HG02588 (cell line): ENCODE data around the gene ATP7A.
"Not testable (repeated sequence)": the region's sequence is repeated elsewhere in the genome, so short reads cannot be mapped to it uniquely, and the experiment has no call there.

Experiments used
- ATAC-seq: cut with Tn5 transposase; IDR thresholded peaks from one replicate; pipeline ENCODE4 v1.9.1; 2021; ENCODE audit warnings: mild to moderate bottlenecking, moderate library complexity; ENCODE audit not compliant: unreplicated experiment

ATP7A gene

GRCh38 chrX:78029663-78030062 is 119.2 kb downstream of the ATP7A start:
- ATAC-seq = no peak

- ATAC-seq = no peak
Observed at GRCh38 chrX:78035061-78035460, 124.6 kb downstream of the ATP7A start.

DNA sequence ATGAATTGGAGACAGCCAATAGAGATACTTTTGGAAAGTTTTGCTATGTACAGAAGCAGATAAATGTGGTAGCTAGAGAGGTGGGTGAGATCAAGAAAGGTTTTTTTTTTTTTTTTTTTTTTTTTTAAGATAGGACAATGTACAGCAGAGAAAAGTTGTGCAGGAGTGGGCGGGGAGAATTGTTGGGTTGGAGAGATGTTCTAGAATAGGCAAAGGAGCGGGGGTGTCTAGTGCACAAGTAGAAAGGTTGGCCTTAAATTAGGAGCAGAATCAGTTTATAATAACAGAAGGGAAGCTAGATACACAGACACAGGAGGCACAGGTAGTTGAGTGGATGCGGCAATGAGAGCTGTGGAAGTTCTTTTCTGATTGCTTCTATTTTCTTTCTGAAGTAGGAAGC is 127.4 kb downstream of the ATP7A start:
- ATAC-seq = no peak

GRCh38 chrX:78042601-78043000 is 132.1 kb downstream of the ATP7A start:
- no peak for ATAC-seq

DNA sequence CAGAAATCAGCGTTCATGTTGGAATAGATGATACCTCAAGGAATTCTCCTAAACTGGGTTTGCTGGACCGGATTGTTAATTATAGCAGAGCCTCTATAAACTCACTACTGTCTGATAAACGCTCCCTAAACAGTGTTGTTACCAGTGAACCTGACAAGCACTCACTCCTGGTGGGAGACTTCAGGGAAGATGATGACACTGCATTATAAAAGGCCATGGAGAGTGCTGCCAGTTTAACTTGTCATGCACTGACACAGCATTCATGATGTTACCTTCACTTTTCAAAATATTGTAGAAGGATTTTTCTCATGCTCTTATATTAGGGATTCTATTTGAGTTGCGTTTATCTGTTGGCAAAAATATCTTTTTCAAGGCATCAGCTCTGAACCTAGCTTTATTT is 135.9 kb downstream of the ATP7A start:
- no peak for ATAC-seq

DNA sequence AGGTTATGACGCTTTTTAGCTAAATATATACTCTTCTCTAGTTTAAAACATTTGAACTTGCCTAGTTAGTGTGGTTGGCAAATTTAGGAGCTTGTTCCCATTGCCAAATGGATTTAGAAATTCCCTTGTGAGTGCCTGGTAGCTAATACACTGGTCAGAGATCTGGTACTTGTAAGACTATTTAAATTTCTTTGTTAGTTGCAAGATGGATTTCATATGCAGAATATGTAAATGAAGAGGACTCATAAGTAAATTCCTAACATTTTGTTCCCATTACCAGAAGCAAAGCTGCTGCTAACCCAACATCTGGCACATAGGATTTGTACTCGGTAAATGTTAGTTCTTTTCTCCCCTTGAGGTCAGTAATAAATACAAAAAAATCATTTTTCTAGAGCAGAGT is 137.6 kb downstream of the ATP7A start:
- no peak for ATAC-seq

- no peak for ATAC-seq
Observed at GRCh38 chrX:78063687-78064086, 153.2 kb downstream of the ATP7A start.

GRCh38 chrX:78064152-78064551 is 153.7 kb downstream of the ATP7A start:
- ATAC-seq = no peak

- ATAC-seq = peak; percentile 78
Observed at GRCh38 chrX:78064698-78065601, 154.5 kb downstream of the ATP7A start.

DNA sequence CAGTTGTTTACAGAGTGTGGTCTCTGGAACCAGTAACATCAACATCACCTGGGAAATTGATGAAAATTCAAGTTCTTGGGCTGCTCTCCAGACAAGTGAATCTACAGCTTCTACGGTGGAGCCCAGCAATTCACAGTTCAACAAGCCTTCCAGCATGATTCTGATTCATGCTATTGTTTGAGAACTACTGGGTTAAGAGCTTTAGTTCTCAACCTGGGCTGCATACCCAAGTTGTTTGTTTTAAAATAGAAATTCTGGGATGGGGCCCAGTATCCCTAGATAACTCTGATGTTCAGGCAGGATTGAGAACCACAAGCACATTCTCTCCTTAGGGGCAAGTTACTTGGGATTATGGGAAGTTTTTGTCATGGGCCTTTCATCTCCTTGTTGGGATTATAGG is 155.6 kb downstream of the ATP7A start:
- ATAC-seq = no peak

DNA sequence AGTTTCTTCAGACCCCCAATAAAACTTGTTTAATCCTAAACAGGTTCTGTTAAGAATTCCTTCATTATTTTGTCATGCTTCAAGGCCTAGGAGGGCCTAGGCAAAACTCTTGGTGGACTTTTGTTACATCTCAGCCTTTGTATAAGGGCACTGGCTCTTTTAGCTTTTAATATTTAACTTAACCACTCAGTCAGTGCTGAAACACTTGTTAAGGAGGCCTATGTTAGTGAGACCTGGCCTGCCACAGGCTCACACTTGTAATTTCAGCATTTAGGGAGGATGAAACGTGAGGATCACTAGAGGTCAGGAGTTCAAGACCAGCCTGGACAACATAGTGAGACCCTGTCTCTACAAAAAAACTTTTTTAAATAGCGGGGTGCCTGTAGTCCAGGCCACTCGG is 160.8 kb downstream of the ATP7A start:
- no peak for ATAC-seq

DNA sequence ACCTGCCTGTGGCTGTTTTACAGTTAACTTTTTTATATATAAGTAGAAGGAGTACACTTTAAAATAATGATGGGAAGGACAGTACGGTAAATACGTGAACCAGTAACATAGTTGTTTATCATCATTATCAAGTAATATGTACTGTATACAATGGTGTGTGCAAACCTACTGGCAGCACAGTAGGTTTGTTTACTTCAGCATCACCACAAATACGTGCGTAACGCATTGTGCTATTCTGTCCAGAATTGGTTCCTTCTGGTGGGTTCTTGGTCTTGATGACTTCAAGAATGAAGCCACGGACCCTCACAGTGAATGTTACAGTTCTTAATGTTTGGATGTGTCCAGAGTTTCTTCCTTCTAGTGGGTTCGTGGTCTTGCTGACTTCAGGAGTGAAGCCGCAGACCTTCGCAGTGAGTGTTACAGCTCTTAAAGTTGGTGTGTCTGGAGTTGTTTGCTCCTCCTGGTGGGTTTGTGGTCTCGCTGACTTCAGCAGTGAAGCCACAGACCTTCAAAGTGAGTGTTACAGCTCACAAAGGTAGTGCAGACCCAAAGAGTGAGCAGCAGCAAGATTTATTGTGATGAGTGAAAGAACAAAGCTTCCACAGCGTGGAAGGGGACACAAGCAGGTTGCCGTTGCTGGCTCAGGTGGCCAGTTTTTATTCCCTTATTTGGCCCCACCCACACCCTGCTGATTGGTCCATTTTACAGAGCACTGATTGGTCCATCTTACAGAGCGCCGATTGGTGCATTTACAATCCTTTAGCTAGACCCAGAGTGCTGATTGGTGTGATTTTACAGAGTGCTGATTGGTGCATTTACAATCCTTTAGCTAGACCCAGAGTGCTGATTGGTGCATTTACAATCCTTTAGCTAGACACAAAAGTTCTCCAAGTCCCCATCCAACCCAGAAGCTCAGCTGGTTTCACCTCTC is 162.9 kb downstream of the ATP7A start:
- ATAC-seq = not testable (repeated sequence)

DNA sequence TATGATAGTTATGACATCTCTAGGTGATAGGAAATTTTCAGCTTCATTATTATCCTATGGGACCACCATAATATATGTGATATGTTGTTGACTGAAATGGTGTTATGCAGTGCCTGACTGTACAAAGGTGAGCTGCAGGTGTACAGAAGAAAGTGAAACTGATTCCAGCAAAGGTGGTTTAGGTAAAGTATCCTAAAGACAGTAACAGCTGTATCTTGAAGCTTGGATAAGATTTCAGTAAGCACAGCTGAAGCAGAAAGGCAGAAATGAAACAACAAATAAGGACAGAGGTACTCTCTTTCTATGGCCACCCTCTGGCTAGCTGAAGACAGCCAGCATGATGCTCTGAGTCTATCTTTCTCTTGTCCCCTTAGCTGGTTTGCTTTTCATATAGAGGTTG is 163.6 kb downstream of the ATP7A start:
- ATAC-seq = peak; percentile 57

DNA sequence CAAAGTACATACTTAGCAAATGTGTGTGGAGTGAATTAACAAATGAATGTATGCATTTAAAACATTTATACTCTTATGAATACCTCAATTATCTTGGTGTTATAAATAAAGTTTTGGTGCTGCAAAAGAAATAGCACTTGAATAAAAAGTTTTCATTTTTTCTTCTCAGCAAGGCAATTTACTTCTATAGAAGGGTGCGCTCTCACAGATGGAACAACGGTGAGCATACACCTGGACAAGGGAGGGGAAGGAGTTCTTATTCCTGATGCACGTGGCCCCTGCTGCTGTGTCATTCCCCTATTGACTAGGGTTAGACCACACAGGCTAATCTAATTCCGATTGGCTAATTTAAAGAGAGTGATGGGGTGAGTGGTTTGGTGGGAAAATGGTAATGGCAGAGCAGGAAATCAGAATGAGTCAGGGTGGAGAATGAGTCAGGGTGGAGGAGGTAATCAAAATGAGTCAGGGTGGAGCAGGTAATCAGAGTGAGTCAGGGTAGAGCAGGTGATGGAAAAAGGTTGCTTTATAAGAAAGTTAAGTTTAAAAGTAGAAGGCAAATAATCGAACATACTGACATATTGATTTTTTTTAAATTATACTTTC is 165.4 kb downstream of the ATP7A start:
- ATAC-seq = no peak

GRCh38 chrX:78081413-78081812 is 170.9 kb downstream of the ATP7A start:
- not testable (repeated sequence) for ATAC-seq

DNA sequence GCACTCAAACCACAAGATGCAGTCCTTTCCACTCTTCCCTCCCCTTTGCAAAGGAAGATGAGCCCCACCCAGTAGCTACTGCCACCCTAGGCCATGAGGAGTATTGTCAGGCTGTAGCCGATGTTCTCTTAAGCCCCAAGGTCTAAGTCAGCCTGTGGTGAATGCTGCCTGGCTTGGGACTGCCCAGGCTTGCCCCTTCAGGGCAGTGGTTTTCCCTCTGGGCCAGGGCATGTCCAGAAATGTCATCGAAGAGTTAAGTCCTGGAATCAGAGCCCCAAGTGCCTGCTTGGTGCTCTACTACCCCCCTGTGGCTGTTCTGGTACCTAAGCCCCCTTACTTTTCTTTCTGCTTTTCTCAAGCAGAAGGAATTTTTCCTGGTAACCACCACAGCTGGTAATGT is 181.8 kb downstream of the ATP7A start:
- no peak for ATAC-seq

DNA sequence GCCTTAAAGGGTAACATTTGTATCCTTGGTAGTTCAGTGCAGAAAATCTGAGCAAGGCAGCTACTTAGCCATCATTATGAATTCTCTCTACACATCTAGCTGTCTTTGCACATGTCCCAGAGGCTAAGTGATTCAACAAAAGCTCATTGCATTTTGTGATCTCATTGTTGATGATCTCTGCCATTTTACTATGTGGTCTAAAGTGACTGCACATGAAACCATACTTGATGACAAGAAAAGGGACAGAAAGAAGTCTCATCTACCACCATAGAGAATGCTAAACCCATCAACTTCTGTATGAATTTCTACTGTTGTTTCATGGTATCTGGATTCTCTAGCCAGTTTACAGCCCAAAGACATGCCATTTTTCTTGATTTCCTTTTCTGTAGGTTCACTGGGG is 187.6 kb downstream of the ATP7A start:
- ATAC-seq = no peak
